HepG2 (cell line): Measurements from ENCODE around the gene NTM. TPM values are rescaled to one million over a fixed set of nuclear protein-coding genes. Genes with fewer than 3 reads are reported as not detected.

ENCODE experiments used
- ATAC-seq: fragments of 200-7000 bp; cut with Tn5 transposase; 3 replicates; pipeline ENCODE4 v1.9.1; 2020; ENCODE audit warnings: mild to moderate bottlenecking, moderate library complexity
- BruUV-seq: library from RNA; stranded (reverse); fragments of 400-500 nt; replicated peaks from 2 replicates; lab custom pipeline; 2021; lab: Mats Ljungman, UMichigan
- CTCF ChIA-PET: fragments of 300-600 bp; formaldehyde crosslinking; extraction: SDS; loops from one replicate; lab custom pipeline; 2021; ENCODE audit warnings: low total read pairs, inconsistent platforms, low intra/inter-chr PET ratio; lab: Yijun Ruan, JAX
- POLR2A ChIA-PET: fragments of 350-600 bp; sonication (Branson Sonifier 250); formaldehyde crosslinking; loops from one replicate; lab custom pipeline; 2020; ENCODE audit warnings: antibody characterized with exemption, inconsistent platforms; lab: Yijun Ruan, JAX
- DNase-seq: peaks from one replicate; pipeline ENCODE4 v3.0.0-alpha.2; 2015; ENCODE audit warnings: low spot score
- FAIRE-seq: peaks from 3 replicates; lab custom pipeline; 2011; peaks lifted over from hg19 to GRCh38; lab: Jason Lieb, UNC
- H2AFZ ChIP-seq: one replicate; pipeline ENCODE4 v1.6.1; 2011; ENCODE audit warnings: low read length, inconsistent platforms
- H3K27ac ChIP-seq: fragments of 300-600 bp; 3 replicates; pipeline ENCODE4 v1.8.0; 2011; ENCODE audit warnings: mixed run types, mild to moderate bottlenecking, mixed read lengths, low read length, inconsistent platforms; ENCODE audit not compliant: insufficient read depth; ENCODE audit errors: extremely low read length
- H3K27me3 ChIP-seq, 2 experiments: fragments of 200-600 bp in 1 of 2; 2 replicates in 1 of 2; 3 replicates in 1 of 2; pipeline versions ENCODE4 v1.6.0 to v1.8.0; 2011; ENCODE audit warnings: low read length in 2 of 2, mild to moderate bottlenecking in 2 of 2, moderate library complexity in 2 of 2, inconsistent platforms in 1 of 2; ENCODE audit not compliant: insufficient read depth in 2 of 2, control insufficient read depth in 1 of 2
- H3K36me3 ChIP-seq, 2 experiments: fragments of 200-600 bp in 1 of 2; replicated peaks in 1 of 2; 2 replicates in 1 of 2; 3 replicates in 1 of 2; pipeline versions ENCODE4 v1.5.1 to v1.8.0; 2011; ENCODE audit warnings: low read length in 2 of 2, inconsistent platforms in 1 of 2; ENCODE audit not compliant: insufficient read depth in 2 of 2, control insufficient read depth in 1 of 2
- H3K4me1 ChIP-seq: 2 replicates; pipeline ENCODE4 v1.5.1; 2012; ENCODE audit warnings: low read length, inconsistent platforms; ENCODE audit not compliant: insufficient read depth
- H3K4me2 ChIP-seq: 2 replicates; pipeline ENCODE4 v1.6.0; 2011; ENCODE audit warnings: low read depth, low read length, inconsistent platforms
- H3K4me3 ChIP-seq, 3 experiments: fragments of 200-600 bp in 1 of 3; sonication (generic), shearing (Covaris generic) in 1 of 3; replicated peaks in 1 of 3; 2 replicates each; pipeline ENCODE4 v1.5.1; 2011 to 2016; ENCODE audit warnings: low read length in 3 of 3, inconsistent platforms in 2 of 3, low read depth in 2 of 3, mild to moderate bottlenecking in 2 of 3, control low read depth in 1 of 3, mixed read lengths in 1 of 3; ENCODE audit not compliant: insufficient read depth in 1 of 3
- H3K79me2 ChIP-seq: one replicate; pipeline ENCODE4 v1.6.1; 2011; ENCODE audit warnings: low read length, inconsistent platforms; ENCODE audit not compliant: insufficient read depth
- H3K9ac ChIP-seq: 2 replicates; pipeline ENCODE4 v1.6.0; 2011; ENCODE audit warnings: mild to moderate bottlenecking, low read depth, low read length, inconsistent platforms; ENCODE audit not compliant: insufficient read depth
- H3K9me3 ChIP-seq: 2 replicates; pipeline ENCODE4 v1.5.1; 2012; ENCODE audit warnings: mild to moderate bottlenecking, low read length
- H4K20me1 ChIP-seq: 2 replicates; pipeline ENCODE4 v1.6.0; 2011; ENCODE audit warnings: inconsistent platforms, mild to moderate bottlenecking, low read length, moderate library complexity; ENCODE audit not compliant: insufficient read depth
- ATF3 ChIP-seq: sonication (generic); formaldehyde crosslinking; IDR thresholded peaks from 2 replicates; pipeline ENCODE4 v1.4.0; 2020; ENCODE audit warnings: missing genetic modification reagents
- CREB3 ChIP-seq: sonication (generic); formaldehyde crosslinking; IDR thresholded peaks from 2 replicates; pipeline ENCODE4 v1.5.0; 2020; ENCODE audit warnings: missing genetic modification reagents
- DNMT1 ChIP-seq: sonication (generic); formaldehyde crosslinking; IDR thresholded peaks from 2 replicates; pipeline ENCODE4 v1.5.1; 2020; ENCODE audit warnings: mild to moderate bottlenecking, missing genetic modification reagents
- DPF2 ChIP-seq: sonication (generic); formaldehyde crosslinking; IDR thresholded peaks from 2 replicates; pipeline ENCODE4 v1.4.0; 2020; ENCODE audit warnings: mild to moderate bottlenecking, low read depth, missing genetic modification reagents, borderline replicate concordance
- FLYWCH1 ChIP-seq: sonication (generic); formaldehyde crosslinking; IDR thresholded peaks from 2 replicates; pipeline ENCODE4 v1.8.1; 2023; ENCODE audit warnings: mild to moderate bottlenecking, missing genetic modification reagents
- KLF16 ChIP-seq, 2 experiments: sonication (generic) in 1 of 2; formaldehyde crosslinking in 1 of 2; IDR thresholded peaks; 2 replicates each; pipeline versions ENCODE4 v1.6.1 to v1.8.0; 2016 to 2023; ENCODE audit warnings: missing genetic modification reagents in 2 of 2, missing compliant biosample characterization in 1 of 2
- MAFF ChIP-seq: IDR thresholded peaks from 2 replicates; pipeline ENCODE4 v1.6.1; 2011; ENCODE audit warnings: low read depth, low read length, improper control_type of control experiment
- MAZ ChIP-seq, 2 experiments: sonication (generic) in 1 of 2; formaldehyde crosslinking in 1 of 2; IDR thresholded peaks; 2 replicates each; pipeline versions ENCODE4 v1.5.0 to v1.6.1; 2012 to 2020; ENCODE audit warnings: low read depth in 2 of 2, mild to moderate bottlenecking in 2 of 2, borderline replicate concordance in 1 of 2, improper control_type of control experiment in 1 of 2, low read length in 1 of 2, missing genetic modification reagents in 1 of 2, moderate library complexity in 1 of 2
- NFRKB ChIP-seq: fragments of 450-650 bp; IDR thresholded peaks from 2 replicates; pipeline ENCODE4 v1.6.1; 2017
- NFYC ChIP-seq: IDR thresholded peaks from 2 replicates; pipeline ENCODE4 v1.6.1; 2016; ENCODE audit warnings: missing genetic modification reagents, missing compliant biosample characterization
- PAF1 ChIP-seq: IDR thresholded peaks from 2 replicates; pipeline ENCODE4 v1.6.1; 2016; ENCODE audit warnings: missing genetic modification reagents, missing compliant biosample characterization
- POGK ChIP-seq: sonication (generic); formaldehyde crosslinking; conservative IDR thresholded peaks from 2 replicates; pipeline ENCODE4 v1.8.0; 2022; ENCODE audit warnings: mild to moderate bottlenecking, moderate library complexity, missing genetic modification reagents
- RBAK ChIP-seq: sonication (generic); formaldehyde crosslinking; IDR thresholded peaks from 2 replicates; pipeline ENCODE4 v1.5.1; 2020; ENCODE audit warnings: mild to moderate bottlenecking, missing genetic modification reagents
- SMAD1 ChIP-seq: sonication (generic); formaldehyde crosslinking; IDR thresholded peaks from 2 replicates; pipeline ENCODE4 v1.4.0; 2020; ENCODE audit warnings: missing genetic modification reagents, low read depth, mild to moderate bottlenecking, borderline replicate concordance
- TBX2 ChIP-seq: sonication (generic); formaldehyde crosslinking; IDR thresholded peaks from 2 replicates; pipeline ENCODE4 v1.5.0; 2020; ENCODE audit warnings: missing genetic modification reagents, mild to moderate bottlenecking, borderline replicate concordance
- TFAP4 ChIP-seq: sonication (generic); IDR thresholded peaks from 2 replicates; pipeline ENCODE4 v1.6.1; 2016; ENCODE audit warnings: low read depth, borderline replicate concordance
- ZNF839 ChIP-seq: sonication (generic); formaldehyde crosslinking; IDR thresholded peaks from 2 replicates; pipeline ENCODE4 v1.4.0; 2020; ENCODE audit warnings: missing genetic modification reagents, mild to moderate bottlenecking, borderline replicate concordance
- ZNF878 ChIP-seq: sonication (generic); formaldehyde crosslinking; IDR thresholded peaks from 2 replicates; pipeline ENCODE4 v1.8.1; 2023; ENCODE audit warnings: mild to moderate bottlenecking, missing genetic modification reagents, moderate library complexity
- WGBS: methylation state at CpG from one replicate; pipeline ENCODE4 v1.1.6; 2017; ENCODE audit warnings: low lambda C conversion rate; 5-methylcytosine and 5-hydroxymethylcytosine counted together
- in situ Hi-C: cut with HindIII; loops from 2 replicates; pipeline ENCODE4 v1.10.0; 2017; ENCODE audit warnings: low pct_unique_long_range_greater_than_20kb; ENCODE audit not compliant: extremely low pct_ligation_motif_present
- intact Hi-C: fragments of 100-400 bp; cut with micrococcal nuclease; formaldehyde crosslinking; loops from one replicate; pipeline ENCODE4 v1.10.0; 2022; ENCODE audit not compliant: unreplicated experiment
- polyA plus RNA-seq, 8 experiments: library from polyadenylated mRNA; depleted of rRNA in 3 of 8; stranded (reverse) in 7 of 8; unstranded in 1 of 8; fragments of >200 nt; fragmentation: Illumina TruSeq in 4 of 8; extraction: Trizol in 4 of 8; gene quantifications; 2 replicates each; pipeline versions ENCODE4 v1.2.1 to v1.2.3, GENCODE V29; 2011 to 2016; ENCODE audit warnings: low read depth in 4 of 8, missing spikeins in 1 of 8, mixed read lengths in 1 of 8; ENCODE audit not compliant: insufficient read depth in 1 of 8
- total RNA-seq, 5 experiments: library from RNA; depleted of rRNA; stranded (reverse); fragments of >200 nt; fragmentation: Illumina TruSeq; extraction: Trizol; gene quantifications; 2 replicates each; pipeline ENCODE4 v1.2.3, GENCODE V29; 2016; ENCODE audit warnings: low read depth in 1 of 5

The NTM gene
- total and polyA plus RNA-seq, 2 of the 13 experiments (the other 11 are each of a cell fraction or from before 2014, with no cell fraction given) = not detected

GRCh38 chr11:131850507-131850906, 480.1 kb downstream of the NTM start:
- no peak for ATAC-seq
- FAIRE-seq = no peak
- H3K4me3 ChIP-seq = no peak overlapping the region
- no peak for DNase-seq
- H3K27me3 ChIP-seq = no peaks in the 10 kb centered on the region; a peak in 1 of 5 replicates
- BruUV-seq = no TSS peak
- POLR2A ChIA-PET = no interaction called here
- H3K4me2 ChIP-seq = no peak overlapping the region
- no peak overlapping the region for H2AFZ ChIP-seq
- no peaks in the 10 kb centered on the region for H3K36me3 ChIP-seq
- CTCF ChIA-PET = no interaction called here
- intact Hi-C loops (no loop called here), in situ Hi-C loops (loop anchor here (25.0 kb wide), 3 partner anchors 287 to 1212 kb away; no protein-coding TSS in a partner anchor)
- no peak overlapping the region for H3K9ac ChIP-seq
- no peaks in the 10 kb centered on the region for H3K9me3 ChIP-seq
- no peaks in the 10 kb centered on the region for H4K20me1 ChIP-seq
- 13% methylated on average over 9 of the region's 9 CpGs for WGBS
- no peak overlapping the region for H3K27ac ChIP-seq
- TF ChIP-seq ZNF839 (CRISPR knock-in tag) (no peak), PAF1 (no peak), DPF2 (no peak), FLYWCH1 (CRISPR knock-in tag) (no peak), CREB3 (CRISPR knock-in tag) (no peak), NFYC (CRISPR knock-in tag) (no peak), ATF3 (no peak), NFRKB (no peak), KLF16 (CRISPR knock-in tag; IDR thresholded peaks at IDR 0.05) (no peak), ZNF878 (CRISPR knock-in tag) (no peak), MAFF (no peak), POGK (no peak), SMAD1 (CRISPR knock-in tag) (no peak), TBX2 (no peak), RBAK (CRISPR knock-in tag) (no peak), MAZ (IDR thresholded peaks at IDR 0.05; ENCODE audit: borderline replicate concordance, low read depth, low read length) (no peak), MAZ (CRISPR knock-in tag; IDR thresholded peaks at IDR 0.05; ENCODE audit: low read depth) (no peak), TFAP4 (no peak), DNMT1 (CRISPR knock-in tag) (no peak)
- no peaks in the 10 kb centered on the region for H3K4me1 ChIP-seq
- H3K79me2 ChIP-seq = no peaks in the 10 kb centered on the region
